Neural cell (in vitro differentiated cells): ENCODE data around the gene PCYT2. TPM values are rescaled to one million over a fixed set of nuclear protein-coding genes. Genes with fewer than 3 reads are reported as not detected.

Experiments used
- H2AFZ ChIP-seq: fragments of 200-600, 300-800 bp; sonication (generic), shearing (Covaris generic); 2 replicates; pipeline ENCODE4 v1.6.0; 2014; ENCODE audit warnings: low read depth, mild to moderate bottlenecking, antibody characterized with exemption, low read length, moderate library complexity
- H3F3A ChIP-seq: fragments of 200-600 bp; shearing (Covaris generic); 2 replicates; pipeline ENCODE4 v1.6.1; 2016; ENCODE audit warnings: mild to moderate bottlenecking, moderate library complexity, mixed read lengths, antibody characterized with exemption, low read length; ENCODE audit not compliant: insufficient read depth, poor library complexity, severe bottlenecking
- H3K27ac ChIP-seq: fragments of 200-600, 300-800 bp; sonication (generic), shearing (Covaris generic); 2 replicates; pipeline ENCODE4 v1.5.1; 2014; ENCODE audit warnings: mild to moderate bottlenecking, low read length, moderate library complexity
- H3K27me3 ChIP-seq: fragments of 300-800, 200-600 bp; sonication (generic), shearing (Covaris generic); 2 replicates; pipeline ENCODE4 v1.6.0; 2014; ENCODE audit warnings: mild to moderate bottlenecking, low read depth, low read length, moderate library complexity; ENCODE audit not compliant: insufficient read depth
- H3K36me3 ChIP-seq: fragments of 300-800, 200-600 bp; sonication (generic), shearing (Covaris generic); 2 replicates; pipeline ENCODE4 v1.5.1; 2014; ENCODE audit warnings: mild to moderate bottlenecking, antibody characterized with exemption, low read length, moderate library complexity; ENCODE audit not compliant: insufficient read depth
- H3K4me2 ChIP-seq: fragments of 300-800, 200-600 bp; sonication (generic), shearing (Covaris generic); 2 replicates; pipeline ENCODE4 v1.6.0; 2014; ENCODE audit warnings: mild to moderate bottlenecking, low read length
- H3K4me3 ChIP-seq: fragments of 300-800, 200-600 bp; sonication (generic), shearing (Covaris generic); 2 replicates; pipeline ENCODE4 v1.5.1; 2014; ENCODE audit warnings: mild to moderate bottlenecking, low read length, moderate library complexity
- H3K79me2 ChIP-seq: fragments of 200-600 bp; shearing (Covaris generic); replicated peaks from 2 replicates; pipeline ENCODE4 v1.6.0; 2014; ENCODE audit warnings: mild to moderate bottlenecking, low read length, moderate library complexity; ENCODE audit not compliant: insufficient read depth
- H3K9ac ChIP-seq: fragments of 300-800, 200-600 bp; sonication (generic), shearing (Covaris generic); 2 replicates; pipeline ENCODE4 v1.6.1; 2016; ENCODE audit warnings: mild to moderate bottlenecking, low read length, mixed read lengths
- H3K9me2 ChIP-seq: fragments of 200-600 bp; shearing (Covaris generic); 2 replicates; pipeline ENCODE4 v1.6.1; 2016; ENCODE audit warnings: mild to moderate bottlenecking, low read length, mixed read lengths; ENCODE audit not compliant: insufficient read depth
- H3K9me3 ChIP-seq: fragments of 200-600, 300-800 bp; sonication (generic), shearing (Covaris generic); 2 replicates; pipeline ENCODE4 v1.6.1; 2016; ENCODE audit warnings: mild to moderate bottlenecking, mixed run types, low read length, moderate library complexity, mixed read lengths
- H4K20me1 ChIP-seq: fragments of 200-600 bp; shearing (Covaris generic); 2 replicates; pipeline ENCODE4 v1.6.1; 2016; ENCODE audit warnings: mild to moderate bottlenecking, mixed run types; ENCODE audit not compliant: insufficient read depth
- CTCF ChIP-seq: fragments of 450-650 bp; IDR thresholded peaks from 2 replicates; pipeline ENCODE4 v1.5.1; 2014; ENCODE audit warnings: antibody characterized with exemption, mild to moderate bottlenecking, moderate library complexity; ENCODE audit not compliant: poor library complexity, severe bottlenecking
- EP300 ChIP-seq: fragments of 450-650 bp; conservative IDR thresholded peaks from 2 replicates; pipeline ENCODE4 v1.6.1; 2014; ENCODE audit warnings: antibody characterized with exemption, mild to moderate bottlenecking, moderate library complexity; ENCODE audit not compliant: poor library complexity, severe bottlenecking
- EZH2 ChIP-seq: fragments of 200-600, 300-800 bp; shearing (Covaris generic), sonication (generic); IDR thresholded peaks from 2 replicates; pipeline ENCODE4 v1.6.1; 2014; ENCODE audit warnings: antibody characterized with exemption, low read length, borderline replicate concordance, mild to moderate bottlenecking; ENCODE audit not compliant: insufficient read depth, poor library complexity, severe bottlenecking
- MXI1 ChIP-seq: fragments of 450-650 bp; conservative IDR thresholded peaks from 2 replicates; pipeline ENCODE4 v1.6.1; 2014; ENCODE audit warnings: antibody characterized with exemption, mild to moderate bottlenecking; ENCODE audit not compliant: poor library complexity, severe bottlenecking
- POLR2AphosphoS5 ChIP-seq: IDR thresholded peaks from 2 replicates; pipeline ENCODE4 v1.6.1; 2012
- RAD21 ChIP-seq: fragments of 450-650 bp; conservative IDR thresholded peaks from 2 replicates; pipeline ENCODE4 v1.6.1; 2014; ENCODE audit warnings: antibody characterized with exemption, mild to moderate bottlenecking, moderate library complexity
- REST ChIP-seq: IDR thresholded peaks from 2 replicates; pipeline ENCODE4 v1.6.1; 2012; ENCODE audit warnings: borderline replicate concordance
- SMC3 ChIP-seq: fragments of 450-650 bp; conservative IDR thresholded peaks from 2 replicates; pipeline ENCODE4 v1.6.1; 2014; ENCODE audit warnings: antibody characterized with exemption, mild to moderate bottlenecking, moderate library complexity; ENCODE audit not compliant: poor library complexity
- TAF1 ChIP-seq: IDR thresholded peaks from 2 replicates; pipeline ENCODE4 v1.6.1; 2012; ENCODE audit warnings: low read depth
- polyA plus RNA-seq: library from polyadenylated mRNA; depleted of rRNA; stranded (reverse); fragments of >200 nt; gene quantifications from 2 replicates; pipeline ENCODE4 v1.2.3, GENCODE V29; 2014

Gene PCYT2
- polyA plus RNA-seq, 1 donor from 2014 or later: 35.3 TPM

- Histone ChIP-seq H3K27ac (no peak overlapping the region), H3K27me3 (no peaks in the 10 kb centered on the region)
- TF ChIP-seq EP300 (no peak), REST (no peak), TAF1 (no peak), EZH2 (no peak), RAD21 (no peak), MXI1 (no peak), POLR2AphosphoS5 (no peak), CTCF (no peak), SMC3 (no peak)
These were observed 16.0 kb upstream of the PCYT2 start for GRCh38 chr17:81927152-81927652.

GRCh38 chr17:81926451-81927151, 15.4 kb upstream of the PCYT2 start:
- H3K27me3 ChIP-seq: no peaks in the 10 kb centered on the region
- no peaks in the 10 kb centered on the region for H3K9me2 ChIP-seq
- peaks cover 23% of the 10 kb centered on the region for H3K79me2 ChIP-seq
- peak overlapping the region; percentile 72 for H3K4me3 ChIP-seq
- H2AFZ ChIP-seq: no peak overlapping the region
- H3K4me2 ChIP-seq: peak overlapping the region; percentile 73
- no peaks in the 10 kb centered on the region for H3F3A ChIP-seq
- H3K9me3 ChIP-seq: no peaks in the 10 kb centered on the region
- peak overlapping the region; percentile 68 for H3K9ac ChIP-seq
- no peaks in the 10 kb centered on the region for H3K36me3 ChIP-seq
- TF ChIP-seq RAD21 (no peak), TAF1 (no peak), MXI1 (no peak), EZH2 (no peak), EP300 (no peak), CTCF (no peak), REST (no peak), SMC3 (no peak), POLR2AphosphoS5 (no peak)
- H3K27ac ChIP-seq: no peak overlapping the region
- H4K20me1 ChIP-seq: no peaks in the 10 kb centered on the region

More at GRCh38 chr17:81927152-81927652, 16.0 kb upstream of the PCYT2 start:
- Histone ChIP-seq H3K36me3 (no peaks in the 10 kb centered on the region), H3K9me3 (no peaks in the 10 kb centered on the region), H3K9ac (peak overlapping the region; percentile 68), H3K9me2 (no peaks in the 10 kb centered on the region), H3K79me2 (peaks cover 23% of the 10 kb centered on the region), H2AFZ (no peak overlapping the region), H3K4me2 (no peak overlapping the region), H3K4me3 (peak overlapping the region; percentile 72), H4K20me1 (no peaks in the 10 kb centered on the region), H3F3A (no peaks in the 10 kb centered on the region)
